HepG2 (cell line): Measurements from ENCODE around the gene TBXA2R.

ENCODE experiments used
- CTCF ChIP-seq: sonication (generic); formaldehyde crosslinking; IDR thresholded peaks from 2 replicates; pipeline ENCODE4 v1.5.0; 2020; ENCODE audit warnings: mild to moderate bottlenecking, missing genetic modification reagents, moderate library complexity
- FOXA1 ChIP-seq, 2 experiments: fragments of 450-650 bp in 1 of 2; sonication (generic) in 1 of 2; formaldehyde crosslinking in 1 of 2; IDR thresholded peaks; 2 replicates each; pipeline versions ENCODE4 v1.4.0 to v1.6.1; 2016 to 2020; ENCODE audit warnings: missing genetic modification reagents in 1 of 2
- IRF2 ChIP-seq: IDR thresholded peaks from 2 replicates; pipeline ENCODE4 v1.6.1; 2018; ENCODE audit warnings: missing genetic modification reagents, missing compliant biosample characterization
- KDM1A ChIP-seq: IDR thresholded peaks from 2 replicates; pipeline ENCODE4 v1.6.1; 2016; ENCODE audit warnings: missing compliant biosample characterization
- MYC ChIP-seq: sonication (generic); formaldehyde crosslinking; IDR thresholded peaks from 2 replicates; pipeline ENCODE4 v1.9.0; 2021; ENCODE audit warnings: missing genetic modification reagents, borderline replicate concordance
- SRSF4 ChIP-seq: fragments of 200-400 bp; formaldehyde crosslinking; IDR thresholded peaks from one replicate; pipeline ENCODE4 v1.6.1; 2018; ENCODE audit warnings: mild to moderate bottlenecking, low read depth, low read length, moderate library complexity; ENCODE audit not compliant: poor library complexity, severe bottlenecking
- ZFX ChIP-seq: sonication (generic); formaldehyde crosslinking; IDR thresholded peaks from 2 replicates; pipeline ENCODE4 v1.4.0; 2020; ENCODE audit warnings: mild to moderate bottlenecking, low read depth, missing genetic modification reagents, moderate library complexity
- ZGPAT ChIP-seq: IDR thresholded peaks from 2 replicates; pipeline ENCODE4 v1.6.1; 2016; ENCODE audit warnings: mild to moderate bottlenecking
- ZNF235 ChIP-seq: sonication (generic); formaldehyde crosslinking; IDR thresholded peaks from 2 replicates; pipeline ENCODE4 v1.8.1; 2023; ENCODE audit warnings: mild to moderate bottlenecking, missing genetic modification reagents, borderline replicate concordance
- ZNF598 ChIP-seq: sonication (generic); formaldehyde crosslinking; IDR thresholded peaks from 2 replicates; pipeline ENCODE4 v1.5.1; 2020; ENCODE audit warnings: mild to moderate bottlenecking, missing genetic modification reagents, borderline replicate concordance
- ZXDC ChIP-seq: sonication (generic); formaldehyde crosslinking; IDR thresholded peaks from 2 replicates; pipeline ENCODE4 v1.5.0; 2020; ENCODE audit warnings: mild to moderate bottlenecking, missing genetic modification reagents

- TF ChIP-seq ZXDC (CRISPR knock-in tag), result no peak
- no peak for TF ChIP-seq ZNF598 (CRISPR knock-in tag)
- TF ChIP-seq IRF2, result no peak
- TF ChIP-seq MYC, result no peak
- TF ChIP-seq CTCF (CRISPR knock-in tag), result no peak
- no peak for TF ChIP-seq SRSF4
- no peak for TF ChIP-seq ZFX
- no peak for TF ChIP-seq ZNF235 (CRISPR knock-in tag)
- peak; percentile 92 for TF ChIP-seq KDM1A (CRISPR knock-in tag)
- no peak for TF ChIP-seq FOXA1 (IDR thresholded peaks at IDR 0.05)
- TF ChIP-seq FOXA1 (CRISPR knock-in tag; IDR thresholded peaks at IDR 0.05), result no peak
- no peak for TF ChIP-seq ZGPAT (CRISPR knock-in tag)
Observed at GRCh38 chr19:3627351-3627723, 20.7 kb upstream of the TBXA2R start.
